Pulmonary artery endothelial cell (primary cell): ENCODE results near the gene BMERB1. TPM values are rescaled to one million over a fixed set of nuclear protein-coding genes. Genes with fewer than 3 reads are reported as not detected.
"Not testable (repeated sequence)": the region's sequence is repeated elsewhere in the genome, so short reads cannot be mapped to it uniquely, and the experiment has no call there.

ENCODE experiments used
- DNase-seq: peaks from one replicate; pipeline ENCODE4 v3.0.0-alpha.2; 2011; ENCODE audit warnings: low read depth, low spot score
- total RNA-seq: library from RNA; depleted of rRNA; stranded (reverse); fragments of >200 nt; gene quantifications from 2 replicates; pipeline ENCODE4 v1.2.3, GENCODE V29; 2014

The BMERB1 gene
- total RNA-seq, 1 donor from 2014 or later, result 22.4 TPM

DNA sequence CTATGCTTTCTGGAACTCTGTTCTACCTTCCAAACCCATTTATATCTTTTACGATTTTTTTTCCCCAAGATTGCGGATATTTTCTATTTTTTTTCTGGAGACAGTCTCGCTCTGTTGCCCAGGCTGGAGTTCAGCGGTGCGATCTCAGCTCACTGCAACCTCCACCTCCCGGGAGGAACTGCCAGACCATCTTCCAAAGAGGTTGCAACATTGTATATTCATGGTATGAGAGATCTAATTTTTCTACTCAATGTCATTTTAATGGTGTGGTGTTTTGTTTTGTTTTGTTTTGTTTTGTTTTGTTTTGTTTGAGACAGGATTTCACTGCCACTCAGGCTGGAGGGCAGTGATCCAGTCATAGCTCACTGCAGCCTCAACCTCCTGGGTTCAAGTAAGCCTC, 8.5 kb upstream of the BMERB1 start:
- DNase-seq, result no peak

DNA sequence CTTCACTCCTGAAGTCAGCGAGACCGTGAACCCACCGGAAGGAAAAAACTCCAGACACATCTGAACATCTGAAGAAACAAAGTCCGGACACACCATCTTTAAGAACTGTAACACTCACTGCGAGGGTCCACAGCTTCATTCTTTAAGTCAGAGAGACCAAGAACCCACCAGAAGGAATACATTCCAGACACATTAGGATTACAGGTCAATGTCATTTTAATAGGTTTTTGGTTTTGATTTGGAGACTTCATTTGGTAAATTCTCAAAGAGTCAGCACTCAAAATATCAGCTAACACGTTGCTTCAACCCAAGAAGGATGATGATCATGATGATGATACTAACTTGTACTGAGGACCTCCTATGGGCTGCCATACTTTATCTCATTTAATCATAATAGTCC, 7.6 kb upstream of the BMERB1 start:
- no peak for DNase-seq

- peak; percentile 37 for DNase-seq
These were observed 6.6 kb upstream of the BMERB1 start for GRCh38 chr16:15427648-15428239.

DNA sequence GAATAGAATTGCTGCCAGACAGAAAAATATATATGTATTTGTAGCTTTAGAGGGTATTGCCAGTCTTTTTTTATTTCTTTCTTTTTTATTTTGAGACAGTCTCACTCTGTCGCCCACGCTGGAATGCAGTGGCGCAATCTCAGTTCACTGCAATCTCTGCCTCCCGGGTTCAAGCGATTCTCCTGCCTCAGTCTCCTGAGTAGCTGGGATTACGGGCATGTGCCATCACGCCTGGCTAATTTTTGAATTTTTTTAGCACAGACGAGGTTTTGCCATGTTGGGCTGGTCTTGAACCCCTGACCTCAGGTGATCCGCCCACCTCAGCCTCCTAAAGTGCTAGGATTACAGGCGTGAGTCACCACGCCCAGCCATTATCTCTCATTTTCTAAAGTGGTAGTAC, 3.5 kb upstream of the BMERB1 start:
- DNase-seq, result not testable (repeated sequence)

GRCh38 chr16:15434079-15434424, 336 bp upstream of the BMERB1 start:
- DNase-seq, result no peak

DNA sequence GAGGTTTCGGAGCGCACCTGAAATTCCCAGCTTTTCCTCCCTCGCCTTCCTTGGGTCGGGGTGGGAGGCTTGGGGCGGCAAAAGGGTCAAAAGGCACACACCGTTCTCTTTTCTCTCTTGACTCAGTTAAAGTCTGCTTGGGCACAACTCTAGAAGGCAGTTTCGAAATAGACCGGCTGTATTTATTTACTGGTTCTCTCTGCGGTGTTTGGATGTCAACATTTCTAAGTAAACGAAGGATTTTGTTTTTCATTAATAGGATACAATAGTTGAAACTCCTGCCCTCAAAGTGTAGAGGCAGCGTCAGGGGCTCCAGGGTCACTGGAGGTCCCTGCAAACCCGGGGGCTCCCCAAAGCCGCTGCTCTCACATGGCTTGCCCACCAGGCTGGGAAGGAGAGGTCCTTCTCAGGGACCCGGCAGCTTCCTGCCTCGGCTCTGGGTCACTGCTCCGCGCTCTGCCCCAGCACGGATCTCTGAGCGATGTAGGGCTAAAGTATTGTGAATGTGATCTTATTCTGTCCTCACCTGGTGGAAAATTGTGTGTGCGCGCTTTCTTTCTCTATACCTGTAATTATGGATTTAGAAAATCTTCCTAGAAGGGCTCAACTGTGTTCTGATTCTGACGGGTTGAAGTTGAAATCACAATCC, 952 bp downstream of the BMERB1 start:
- no peak for DNase-seq

GRCh38 chr16:15439102-15439501, 4.7 kb downstream of the BMERB1 start:
- no peak for DNase-seq

DNA sequence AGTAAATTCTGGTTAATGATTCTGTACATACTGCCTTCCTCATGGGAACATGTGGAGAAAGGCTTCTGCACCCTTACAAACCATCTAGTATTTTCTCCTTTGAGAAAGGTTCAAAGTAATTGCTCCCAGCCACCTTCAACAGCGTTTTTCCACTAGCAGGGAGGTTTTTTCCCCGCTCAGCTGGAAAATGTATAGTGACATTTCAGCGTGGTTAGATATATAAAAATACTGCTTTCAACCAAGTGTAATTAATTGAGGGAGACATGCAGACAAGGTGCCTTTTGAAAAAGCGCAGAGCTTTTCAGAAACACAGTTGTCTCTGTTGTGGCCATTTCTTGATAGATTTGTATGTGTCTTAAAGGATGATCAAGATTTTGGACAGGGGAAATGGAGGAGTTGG, 5.1 kb downstream of the BMERB1 start:
- DNase-seq, result no peak

GRCh38 chr16:15440852-15441251, 6.5 kb downstream of the BMERB1 start:
- DNase-seq, result no peak

DNA sequence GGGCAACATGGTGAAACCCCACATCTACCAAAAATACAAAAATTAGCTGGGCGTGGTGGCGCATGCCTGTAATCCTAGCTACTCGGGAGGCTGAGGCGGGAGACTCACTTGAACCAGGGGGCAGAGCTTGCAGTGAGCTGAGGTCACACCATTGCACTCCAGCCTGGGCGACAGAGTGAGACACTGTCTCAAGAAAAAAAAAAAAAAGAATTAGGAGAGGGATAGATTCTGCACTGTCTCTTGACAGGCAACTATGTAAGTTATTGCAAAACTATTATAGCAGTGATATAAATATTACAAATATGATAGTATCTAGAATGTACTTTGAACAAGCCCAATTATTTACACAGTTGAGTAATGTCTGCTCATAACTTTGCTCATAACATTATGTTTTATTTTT, 7.8 kb downstream of the BMERB1 start:
- not testable (repeated sequence) for DNase-seq

DNA sequence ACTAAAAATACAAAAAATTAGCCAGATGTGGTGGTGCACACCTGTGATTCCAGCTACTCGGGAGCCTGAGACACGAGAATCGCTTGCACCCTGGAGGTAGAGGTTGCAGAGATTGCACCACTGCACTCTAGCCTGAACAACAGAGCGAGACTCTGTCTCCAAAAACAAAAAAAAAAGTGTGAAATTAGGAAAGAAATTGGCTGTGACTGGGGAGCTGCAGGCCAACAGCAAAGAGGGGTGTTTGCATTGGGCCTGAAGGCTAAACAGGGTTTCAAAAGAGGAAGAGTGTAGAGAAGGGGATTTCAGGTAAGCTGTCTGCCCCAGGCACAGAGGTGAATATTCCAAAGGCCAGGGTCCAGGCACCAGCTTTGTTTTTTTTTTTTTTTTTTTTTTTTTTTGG, 9.4 kb downstream of the BMERB1 start:
- no peak for DNase-seq

DNA sequence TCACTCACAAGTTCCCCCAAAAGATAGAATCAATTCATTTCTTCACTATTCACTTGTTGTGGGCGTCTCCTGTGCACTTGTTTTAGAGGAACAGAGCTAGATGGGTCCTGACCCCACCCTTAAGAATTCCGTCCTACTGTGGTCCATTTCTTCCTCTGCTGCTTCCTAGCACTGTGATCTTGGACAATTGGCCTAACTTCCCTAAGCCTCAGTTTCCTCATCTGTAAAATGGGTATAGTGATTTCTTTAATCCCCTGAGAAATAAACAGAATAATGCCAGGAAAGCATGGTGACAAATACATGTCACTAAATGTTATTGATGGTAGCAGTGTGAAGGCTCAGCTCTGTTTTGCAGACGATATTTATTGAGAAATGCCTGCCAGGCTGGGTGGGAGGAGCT, 9.9 kb downstream of the BMERB1 start:
- no peak for DNase-seq

GRCh38 chr16:15445450-15445849, 11.1 kb downstream of the BMERB1 start:
- no peak for DNase-seq

- no peak for DNase-seq
These were observed 12.5 kb downstream of the BMERB1 start for GRCh38 chr16:15446901-15447300.

GRCh38 chr16:15450624-15451023, 16.2 kb downstream of the BMERB1 start:
- DNase-seq, result no peak

- DNase-seq, result no peak
These were observed 16.8 kb downstream of the BMERB1 start for GRCh38 chr16:15451098-15451731.

- DNase-seq, result no peak
These were observed 18.0 kb downstream of the BMERB1 start for GRCh38 chr16:15452246-15452855.

- not testable (repeated sequence) for DNase-seq
These were observed 18.9 kb downstream of the BMERB1 start for GRCh38 chr16:15453296-15453695.

GRCh38 chr16:15454933-15455332, 20.5 kb downstream of the BMERB1 start:
- not testable (repeated sequence) for DNase-seq

- DNase-seq, result no peak
These were observed 23.0 kb downstream of the BMERB1 start for GRCh38 chr16:15457400-15457799.

GRCh38 chr16:15457958-15458357, 23.6 kb downstream of the BMERB1 start:
- no peak for DNase-seq

GRCh38 chr16:15459791-15460190, 25.4 kb downstream of the BMERB1 start:
- DNase-seq, result no peak

- DNase-seq, result no peak
These were observed 26.2 kb downstream of the BMERB1 start for GRCh38 chr16:15460601-15461000.
